ENCODE data around the gene KCNQ1.

The KCNQ1 gene

GRCh38 chr11:2533587-2534133 is 88.9 kb downstream of the KCNQ1 start:
- peak in 1 of 2 donors; percentile 22 for DNase-seq (ENCODE audit: low read depth in 2 of 2)

GRCh38 chr11:2534134-2534956 is 89.5 kb downstream of the KCNQ1 start:
- DNase-seq (ENCODE audit: low read depth in 2 of 2): no peak

GRCh38 chr11:2534957-2535672 is 90.3 kb downstream of the KCNQ1 start:
- no peak for DNase-seq (ENCODE audit: low read depth in 2 of 2)

- no peak for DNase-seq (ENCODE audit: low read depth in 2 of 2)
Observed at GRCh38 chr11:2535673-2536439, 91.0 kb downstream of the KCNQ1 start.

- DNase-seq (ENCODE audit: low read depth in 2 of 2): no peak
Observed at GRCh38 chr11:2536440-2536989, 91.7 kb downstream of the KCNQ1 start.

GRCh38 chr11:2537010-2537705 is 92.3 kb downstream of the KCNQ1 start:
- no peak for DNase-seq (ENCODE audit: low read depth in 2 of 2)

- no peak for DNase-seq (ENCODE audit: low read depth in 2 of 2)
Observed at GRCh38 chr11:2537896-2538724, 93.3 kb downstream of the KCNQ1 start.

- DNase-seq (ENCODE audit: low read depth in 2 of 2): no peak
Observed at GRCh38 chr11:2538951-2539350, 94.1 kb downstream of the KCNQ1 start.

- DNase-seq (ENCODE audit: low read depth in 2 of 2): no peak
Observed at GRCh38 chr11:2539371-2540222, 94.8 kb downstream of the KCNQ1 start.

- no peak for DNase-seq (ENCODE audit: low read depth in 2 of 2)
Observed at GRCh38 chr11:2540223-2540991, 95.6 kb downstream of the KCNQ1 start.

- no peak for DNase-seq (ENCODE audit: low read depth in 2 of 2)
Observed at GRCh38 chr11:2540992-2541680, 96.3 kb downstream of the KCNQ1 start.

- no peak for DNase-seq (ENCODE audit: low read depth in 2 of 2)
Observed at GRCh38 chr11:2541881-2542361, 97.1 kb downstream of the KCNQ1 start.

- DNase-seq (ENCODE audit: low read depth in 2 of 2): no peak
Observed at GRCh38 chr11:2542406-2542805, 97.6 kb downstream of the KCNQ1 start.

- DNase-seq (ENCODE audit: low read depth in 2 of 2): no peak
Observed at GRCh38 chr11:2547806-2548205, 103.0 kb downstream of the KCNQ1 start.

- DNase-seq (ENCODE audit: low read depth in 2 of 2): no peak
Observed at GRCh38 chr11:2548596-2548995, 103.8 kb downstream of the KCNQ1 start.

- no peak for DNase-seq (ENCODE audit: low read depth in 2 of 2)
Observed at GRCh38 chr11:2549080-2549479, 104.3 kb downstream of the KCNQ1 start.

- no peak for DNase-seq (ENCODE audit: low read depth in 2 of 2)
Observed at GRCh38 chr11:2549491-2549875, 104.7 kb downstream of the KCNQ1 start.

All from stimulated activated CD8-positive, alpha-beta memory T cell treated with anti-CD3 and anti-CD28 coated beads, Interleukin-7, amount 100 ng/mL, for 1 hour (primary cell).